Brain microvascular endothelial cell (primary cell): ENCODE results near the gene TBC1D10A.

Experiments
- DNase-seq: peaks from one replicate; pipeline ENCODE4 v3.0.0-alpha.2; 2020
- H3K27ac ChIP-seq: fragments of 250-450 bp; sonication (Bioruptor Pico); 2 replicates; pipeline ENCODE4 v1.5.1; 2020; ENCODE audit warnings: mild to moderate bottlenecking, moderate library complexity
- H3K27me3 ChIP-seq: fragments of 250-450 bp; sonication (Bioruptor Pico); replicated peaks from 2 replicates; pipeline ENCODE4 v1.5.1; 2020; ENCODE audit warnings: mild to moderate bottlenecking
- H3K36me3 ChIP-seq: fragments of 250-450 bp; sonication (Bioruptor Pico); replicated peaks from 2 replicates; pipeline ENCODE4 v1.5.1; 2020; ENCODE audit warnings: mild to moderate bottlenecking
- H3K4me3 ChIP-seq: 2 replicates; pipeline ENCODE4 v1.5.1; 2011; ENCODE audit warnings: low read depth, mild to moderate bottlenecking, control low read depth, low read length, moderate library complexity
- CTCF ChIP-seq: IDR thresholded peaks from 2 replicates; pipeline ENCODE4 v1.5.1; 2011; ENCODE audit warnings: low read depth, mild to moderate bottlenecking, moderate library complexity, low read length, control low read depth, inconsistent platforms; ENCODE audit errors: missing control alignments
- in situ Hi-C: cut with HindIII; loops from 2 replicates; pipeline ENCODE4 v1.10.0; 2017; ENCODE audit warnings: low sequenced_read_pairs, low pct_ligation_motif_present

TBC1D10A gene

GRCh38 chr22:30328466-30329049 lies 1.8 kb upstream of the TBC1D10A start:
- Histone ChIP-seq H3K4me3 (no peak overlapping the region), H3K27me3 (no peaks in the 10 kb centered on the region), H3K27ac (no peak overlapping the region), H3K36me3 (peaks cover 19% of the 10 kb centered on the region)
- TF ChIP-seq CTCF = no peak
- no peak for DNase-seq
- in situ Hi-C loops = no loop called here

- no peak overlapping the region for H3K27ac ChIP-seq
- in situ Hi-C loops = no loop called here
- peaks cover 12% of the 10 kb centered on the region for H3K36me3 ChIP-seq
- H3K4me3 ChIP-seq = no peak overlapping the region
- TF ChIP-seq CTCF = peak; percentile 12
- no peaks in the 10 kb centered on the region for H3K27me3 ChIP-seq
- DNase-seq = no peak
These were observed 1.2 kb upstream of the TBC1D10A start for GRCh38 chr22:30327864-30328345.

DNA sequence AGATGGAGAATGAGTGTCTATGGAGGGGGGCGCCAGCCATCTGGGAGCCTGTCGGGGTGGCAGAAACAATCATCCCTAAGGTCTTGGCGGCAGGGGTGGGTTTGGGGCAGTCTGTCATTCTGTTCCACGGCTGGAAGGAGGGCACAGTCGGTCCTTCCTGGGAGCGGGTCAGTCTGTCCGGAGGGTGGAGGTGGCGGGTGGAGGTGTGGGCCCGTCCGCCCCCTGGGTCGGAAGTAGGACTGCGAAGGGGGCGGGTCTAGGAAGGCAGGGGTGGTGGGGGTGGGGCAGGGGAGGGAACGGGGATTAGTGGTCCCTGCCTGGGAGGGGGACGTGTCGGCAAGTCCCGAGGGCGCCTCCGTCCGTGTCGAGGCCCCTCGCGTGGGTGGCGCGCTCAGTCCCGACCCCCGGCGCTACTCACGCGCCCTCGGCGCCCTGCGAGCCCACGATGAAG lies 461 bp downstream of the TBC1D10A start:
- in situ Hi-C loops = no loop called here
- H3K36me3 ChIP-seq = peaks cover 4% of the 10 kb centered on the region
- TF ChIP-seq CTCF = no peak
- peak overlapping the region; percentile 79 for H3K4me3 ChIP-seq
- peak overlapping the region; percentile 77 for H3K27ac ChIP-seq
- no peaks in the 10 kb centered on the region for H3K27me3 ChIP-seq
- no peak for DNase-seq

DNA sequence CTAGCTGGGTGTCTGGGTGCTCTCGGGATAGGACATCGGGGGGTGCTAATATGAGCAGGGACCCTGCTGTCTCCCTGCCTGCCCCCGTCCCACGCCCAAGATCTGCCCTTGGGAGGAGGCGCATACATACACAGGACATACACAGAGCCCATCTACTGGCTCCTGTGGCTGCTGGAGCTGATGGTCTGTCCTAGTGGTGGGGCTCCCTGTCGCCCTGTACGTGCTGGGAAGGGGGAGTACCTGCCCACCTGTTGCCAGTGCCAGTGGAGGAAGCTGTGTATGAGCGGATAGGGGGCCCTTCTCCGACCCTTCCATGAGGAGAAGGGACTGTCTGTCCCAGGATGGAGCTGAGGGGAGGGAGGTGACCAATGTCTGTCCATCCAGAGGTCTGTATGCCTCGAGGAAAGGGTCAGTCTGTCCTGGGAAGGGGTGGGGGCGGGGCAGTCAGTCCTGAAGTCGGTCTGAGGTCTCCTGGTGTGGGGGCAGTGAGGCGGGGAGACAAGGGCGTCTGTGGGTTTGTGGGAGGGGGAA lies 952 bp downstream of the TBC1D10A start:
- Histone ChIP-seq H3K27ac (peak overlapping the region; percentile 56), H3K4me3 (peak overlapping the region; percentile 79), H3K36me3 (peaks cover 4% of the 10 kb centered on the region), H3K27me3 (no peaks in the 10 kb centered on the region)
- in situ Hi-C loops = no loop called here
- DNase-seq = no peak
- TF ChIP-seq CTCF = no peak

DNA sequence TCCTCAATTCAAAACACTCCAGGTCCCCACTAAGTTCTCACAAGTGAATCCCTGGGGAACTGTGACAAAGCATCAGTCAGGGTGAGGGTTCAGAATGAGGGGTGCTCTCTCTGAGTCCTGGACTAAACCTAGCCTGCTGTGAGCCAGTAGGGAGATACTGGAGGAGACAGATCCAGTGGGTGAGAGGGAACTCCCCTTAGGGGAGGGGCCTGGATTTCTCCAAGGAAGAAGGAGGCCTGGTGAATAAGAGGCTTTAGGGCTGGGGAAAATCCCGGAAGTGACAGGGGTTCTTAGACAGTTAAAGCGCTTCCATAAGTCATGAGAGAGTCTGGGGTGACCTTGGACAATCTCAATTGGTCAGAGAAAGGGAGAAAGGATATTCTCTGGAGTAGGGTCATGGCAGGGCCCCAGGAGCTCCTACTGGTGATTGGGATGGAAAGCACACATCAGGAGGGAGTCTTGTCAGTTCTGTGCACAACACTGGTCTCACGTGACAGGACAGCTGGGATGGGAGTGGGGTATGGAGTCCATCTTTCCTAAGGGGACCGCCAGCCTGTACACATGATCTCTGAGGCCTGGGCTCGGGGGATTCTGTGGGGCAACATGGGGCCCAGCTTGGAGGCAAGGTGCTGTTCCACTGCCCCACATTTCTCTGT lies 1.5 kb downstream of the TBC1D10A start:
- in situ Hi-C loops = no loop called here
- no peaks in the 10 kb centered on the region for H3K27me3 ChIP-seq
- no peak for TF ChIP-seq CTCF
- H3K27ac ChIP-seq = peak overlapping the region; percentile 56
- DNase-seq = peak; percentile 77
- peaks cover 2% of the 10 kb centered on the region for H3K36me3 ChIP-seq
- H3K4me3 ChIP-seq = peak overlapping the region; percentile 79
